HL-60 (cell line): ENCODE data around the gene SPDYC.

Experiments
- DNase-seq, 2 experiments: peaks; one replicate each; pipeline ENCODE4 v3.0.0-alpha.2; 2010 to 2020; ENCODE audit warnings: low read depth in 1 of 2, low spot score in 1 of 2
- H3K27ac ChIP-seq: fragments of 250-450 bp; sonication (Bioruptor Pico); replicated peaks from 2 replicates; pipeline ENCODE4 v1.5.1; 2020; ENCODE audit warnings: mild to moderate bottlenecking, moderate library complexity
- H3K27me3 ChIP-seq: fragments of 250-450 bp; sonication (Bioruptor Pico); 2 replicates; pipeline ENCODE4 v1.5.1; 2021; ENCODE audit warnings: mild to moderate bottlenecking, moderate library complexity; ENCODE audit not compliant: insufficient read depth, poor library complexity, severe bottlenecking
- H3K4me3 ChIP-seq: replicated peaks from 2 replicates; pipeline ENCODE4 v1.5.1; 2011; ENCODE audit warnings: mild to moderate bottlenecking, control low read depth, low read length; ENCODE audit not compliant: insufficient read depth
- CTCF ChIP-seq: IDR thresholded peaks from one replicate; pipeline ENCODE4 v1.5.1; 2011; ENCODE audit warnings: low read length, control low read depth, inconsistent platforms; ENCODE audit not compliant: insufficient read depth
- GABPA ChIP-seq: IDR thresholded peaks from 2 replicates; pipeline ENCODE4 v1.6.1; 2012; ENCODE audit warnings: low read depth
- POLR2AphosphoS5 ChIP-seq: IDR thresholded peaks from 2 replicates; pipeline ENCODE4 v1.6.1; 2012; ENCODE audit warnings: low read depth
- REST ChIP-seq: IDR thresholded peaks from 2 replicates; pipeline ENCODE4 v1.6.1; 2012; ENCODE audit warnings: low read depth; ENCODE audit not compliant: insufficient replicate concordance
- SPI1 ChIP-seq: IDR thresholded peaks from 2 replicates; pipeline ENCODE4 v1.6.1; 2012; ENCODE audit warnings: low read depth, mild to moderate bottlenecking, borderline replicate concordance

SPDYC gene

GRCh38 chr11:65166893-65167292 lies 3.1 kb upstream of the SPDYC start:
- Histone ChIP-seq H3K27me3 (no peaks in the 10 kb centered on the region), H3K4me3 (no peak overlapping the region), H3K27ac (no peak overlapping the region)
- TF ChIP-seq GABPA, result no peak
- no peak for TF ChIP-seq REST
- no peak for TF ChIP-seq POLR2AphosphoS5
- TF ChIP-seq CTCF, result no peak
- TF ChIP-seq SPI1, result no peak
- no peak for DNase-seq

DNA sequence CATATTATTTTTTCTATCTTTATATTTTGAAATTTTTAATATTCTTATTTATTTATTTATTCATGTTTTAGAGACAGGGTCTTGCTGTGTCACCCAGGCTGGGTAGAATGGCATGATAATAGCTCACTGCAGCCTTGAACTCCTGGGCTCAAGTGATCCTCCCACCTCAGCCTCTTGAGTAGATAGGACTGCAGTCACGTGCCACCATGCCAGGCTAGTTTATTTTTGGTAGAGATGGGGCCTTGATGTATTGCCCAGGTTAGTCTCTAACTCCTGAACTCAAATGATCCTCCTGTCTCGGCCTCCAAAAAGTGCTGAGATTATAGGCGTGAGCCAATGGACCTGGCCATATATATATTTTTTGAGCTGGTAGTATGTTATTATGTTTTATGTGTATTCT lies 2.4 kb upstream of the SPDYC start:
- TF ChIP-seq GABPA, result no peak
- TF ChIP-seq POLR2AphosphoS5, result no peak
- TF ChIP-seq CTCF, result no peak
- no peak for TF ChIP-seq REST
- H3K4me3 ChIP-seq, result no peak overlapping the region
- no peak for DNase-seq
- H3K27ac ChIP-seq, result no peak overlapping the region
- H3K27me3 ChIP-seq, result no peaks in the 10 kb centered on the region

- TF ChIP-seq POLR2AphosphoS5 (no peak), SPI1 (no peak), CTCF (no peak), GABPA (no peak), REST (no peak)
- peak overlapping the region; percentile 56 for H3K27ac ChIP-seq
- H3K27me3 ChIP-seq, result no peaks in the 10 kb centered on the region
- no peak overlapping the region for H3K4me3 ChIP-seq
- peak in 1 of 2 experiments; percentile 32 for DNase-seq
Measured at GRCh38 chr11:65169164-65169641, 830 bp upstream of the SPDYC start.
